Activated naive CD8-positive, alpha-beta T cell treated with anti-CD3 and anti-CD28 coated beads for 36 hours (primary cell): Measurements from ENCODE around the gene SPSB1. TPM values are rescaled to one million over a fixed set of nuclear protein-coding genes. Genes with fewer than 3 reads are reported as not detected.
A peak's percentile ranks its signal among the peaks of the same experiment; 100 is the strongest.

Experiments used
- DNase-seq: peaks from one replicate; pipeline ENCODE4 v3.0.0; 2021
- H3K27ac Mint-ChIP-seq: one replicate; pipeline ENCODE4 v1.8.0; 2022; ENCODE audit warnings: mild to moderate bottlenecking, moderate library complexity, mixed read lengths
- H3K27me3 Mint-ChIP-seq: one replicate; pipeline ENCODE4 v1.8.0; 2022; ENCODE audit warnings: mild to moderate bottlenecking, mixed read lengths
- H3K36me3 Mint-ChIP-seq: one replicate; pipeline ENCODE4 v1.8.0; 2021; ENCODE audit warnings: mild to moderate bottlenecking, mixed read lengths
- H3K4me1 Mint-ChIP-seq: one replicate; pipeline ENCODE4 v1.8.0; 2021; ENCODE audit warnings: mixed read lengths
- H3K4me3 Mint-ChIP-seq: one replicate; pipeline ENCODE4 v1.8.0; 2022; ENCODE audit warnings: mild to moderate bottlenecking, moderate library complexity, mixed read lengths
- H3K9me3 Mint-ChIP-seq: one replicate; pipeline ENCODE4 v1.8.0; 2022; ENCODE audit warnings: mixed read lengths
- total RNA-seq, 2 experiments: library from RNA; stranded (reverse); gene quantifications; one replicate each; pipeline ENCODE4 v1.2.3, GENCODE V29; 2021

Gene SPSB1
- total RNA-seq, 2 experiments from 2014 or later: 0.36 to 0.37 TPM

- Mint-ChIP-seq H3K36me3 (no peaks in the 10 kb centered on the region), H3K27me3 (peaks cover 5% of the 10 kb centered on the region), H3K27ac (no peak overlapping the region), H3K4me1 (peaks cover 28% of the 10 kb centered on the region), H3K9me3 (peaks cover 2% of the 10 kb centered on the region), H3K4me3 (no peak overlapping the region)
- DNase-seq: no peak
Observed at GRCh38 chr1:9281071-9281827, 11.4 kb upstream of the SPSB1 start.

GRCh38 chr1:9281908-9282695, 10.6 kb upstream of the SPSB1 start:
- H3K9me3 Mint-ChIP-seq: peaks cover 2% of the 10 kb centered on the region
- H3K27ac Mint-ChIP-seq: no peak overlapping the region
- H3K4me1 Mint-ChIP-seq: peaks cover 30% of the 10 kb centered on the region
- no peak for DNase-seq
- H3K27me3 Mint-ChIP-seq: peaks cover 5% of the 10 kb centered on the region
- no peaks in the 10 kb centered on the region for H3K36me3 Mint-ChIP-seq
- no peak overlapping the region for H3K4me3 Mint-ChIP-seq

- Mint-ChIP-seq H3K36me3 (no peaks in the 10 kb centered on the region), H3K4me3 (no peak overlapping the region), H3K27ac (no peak overlapping the region), H3K9me3 (peaks cover 2% of the 10 kb centered on the region), H3K27me3 (peaks cover 5% of the 10 kb centered on the region), H3K4me1 (peaks cover 30% of the 10 kb centered on the region)
- no peak for DNase-seq
Observed at GRCh38 chr1:9282696-9282955, 10.1 kb upstream of the SPSB1 start.

GRCh38 chr1:9284061-9284460, 8.6 kb upstream of the SPSB1 start:
- DNase-seq: no peak
- H3K27me3 Mint-ChIP-seq: peaks cover 5% of the 10 kb centered on the region
- H3K4me3 Mint-ChIP-seq: no peak overlapping the region
- peaks cover 6% of the 10 kb centered on the region for H3K9me3 Mint-ChIP-seq
- peaks cover 23% of the 10 kb centered on the region for H3K4me1 Mint-ChIP-seq
- H3K36me3 Mint-ChIP-seq: peaks cover 2% of the 10 kb centered on the region
- H3K27ac Mint-ChIP-seq: no peak overlapping the region

- H3K27me3 Mint-ChIP-seq: no peaks in the 10 kb centered on the region
- H3K4me1 Mint-ChIP-seq: peaks cover 15% of the 10 kb centered on the region
- DNase-seq: no peak
- peaks cover 7% of the 10 kb centered on the region for H3K9me3 Mint-ChIP-seq
- H3K27ac Mint-ChIP-seq: no peak overlapping the region
- H3K4me3 Mint-ChIP-seq: no peak overlapping the region
- H3K36me3 Mint-ChIP-seq: peaks cover 2% of the 10 kb centered on the region
Observed at GRCh38 chr1:9286556-9286955, 6.1 kb upstream of the SPSB1 start.

GRCh38 chr1:9289090-9289534, 3.6 kb upstream of the SPSB1 start:
- DNase-seq: peak; percentile 68
- Mint-ChIP-seq H3K4me3 (no peak overlapping the region), H3K4me1 (peaks cover 9% of the 10 kb centered on the region), H3K27me3 (peaks cover 5% of the 10 kb centered on the region), H3K36me3 (peaks cover 2% of the 10 kb centered on the region), H3K9me3 (peaks cover 7% of the 10 kb centered on the region), H3K27ac (no peak overlapping the region)

GRCh38 chr1:9289711-9290485, 2.8 kb upstream of the SPSB1 start:
- no peak overlapping the region for H3K4me3 Mint-ChIP-seq
- DNase-seq: no peak
- no peak overlapping the region for H3K27ac Mint-ChIP-seq
- peaks cover 6% of the 10 kb centered on the region for H3K4me1 Mint-ChIP-seq
- peaks cover 2% of the 10 kb centered on the region for H3K36me3 Mint-ChIP-seq
- peaks cover 5% of the 10 kb centered on the region for H3K27me3 Mint-ChIP-seq
- peaks cover 7% of the 10 kb centered on the region for H3K9me3 Mint-ChIP-seq

- Mint-ChIP-seq H3K4me3 (peak overlapping the region; percentile 16), H3K9me3 (peaks cover 4% of the 10 kb centered on the region), H3K27me3 (peaks cover 5% of the 10 kb centered on the region), H3K27ac (no peak overlapping the region), H3K4me1 (peaks cover 5% of the 10 kb centered on the region), H3K36me3 (peaks cover 2% of the 10 kb centered on the region)
- DNase-seq: no peak
Observed at GRCh38 chr1:9291914-9292360, 757 bp upstream of the SPSB1 start.

GRCh38 chr1:9293241-9293532, 493 bp downstream of the SPSB1 start:
- H3K36me3 Mint-ChIP-seq: peaks cover 2% of the 10 kb centered on the region
- H3K27me3 Mint-ChIP-seq: peaks cover 5% of the 10 kb centered on the region

GRCh38 chr1:9293533-9294404, 1.1 kb downstream of the SPSB1 start:
- H3K4me3 Mint-ChIP-seq: no peak overlapping the region
- peaks cover 5% of the 10 kb centered on the region for H3K4me1 Mint-ChIP-seq
- DNase-seq: peak; percentile 37

More at GRCh38 chr1:9293241-9293532, 493 bp downstream of the SPSB1 start:
- DNase-seq: no peak
- H3K4me3 Mint-ChIP-seq: no peak overlapping the region
- H3K9me3 Mint-ChIP-seq: peaks cover 3% of the 10 kb centered on the region
- H3K4me1 Mint-ChIP-seq: peaks cover 5% of the 10 kb centered on the region
- H3K27ac Mint-ChIP-seq: no peak overlapping the region

GRCh38 chr1:9294405-9294773, 1.7 kb downstream of the SPSB1 start:
- H3K9me3 Mint-ChIP-seq: no peaks in the 10 kb centered on the region
- no peak overlapping the region for H3K27ac Mint-ChIP-seq
- peaks cover 5% of the 10 kb centered on the region for H3K27me3 Mint-ChIP-seq
- H3K36me3 Mint-ChIP-seq: no peaks in the 10 kb centered on the region
- no peak overlapping the region for H3K4me3 Mint-ChIP-seq
- no peak for DNase-seq
- H3K4me1 Mint-ChIP-seq: peaks cover 5% of the 10 kb centered on the region

More at GRCh38 chr1:9293533-9294404, 1.1 kb downstream of the SPSB1 start:
- peaks cover 3% of the 10 kb centered on the region for H3K9me3 Mint-ChIP-seq
- H3K27ac Mint-ChIP-seq: no peak overlapping the region
- H3K36me3 Mint-ChIP-seq: peaks cover 2% of the 10 kb centered on the region
- peaks cover 5% of the 10 kb centered on the region for H3K27me3 Mint-ChIP-seq

GRCh38 chr1:9294910-9295636, 2.4 kb downstream of the SPSB1 start:
- Mint-ChIP-seq H3K9me3 (no peaks in the 10 kb centered on the region), H3K36me3 (no peaks in the 10 kb centered on the region), H3K27ac (no peak overlapping the region), H3K4me1 (peaks cover 2% of the 10 kb centered on the region), H3K4me3 (no peak overlapping the region), H3K27me3 (peaks cover 5% of the 10 kb centered on the region)
- DNase-seq: no peak

- Mint-ChIP-seq H3K36me3 (no peaks in the 10 kb centered on the region), H3K27me3 (peaks cover 5% of the 10 kb centered on the region), H3K4me1 (peaks cover 2% of the 10 kb centered on the region), H3K9me3 (no peaks in the 10 kb centered on the region), H3K27ac (no peak overlapping the region), H3K4me3 (no peak overlapping the region)
- no peak for DNase-seq
Observed at GRCh38 chr1:9295884-9296283, 3.2 kb downstream of the SPSB1 start.

GRCh38 chr1:9296850-9297249, 4.2 kb downstream of the SPSB1 start:
- peaks cover 2% of the 10 kb centered on the region for H3K27me3 Mint-ChIP-seq
- no peak for DNase-seq
- no peak overlapping the region for H3K4me3 Mint-ChIP-seq
- no peaks in the 10 kb centered on the region for H3K9me3 Mint-ChIP-seq
- H3K27ac Mint-ChIP-seq: no peak overlapping the region
- H3K4me1 Mint-ChIP-seq: peaks cover 2% of the 10 kb centered on the region
- H3K36me3 Mint-ChIP-seq: no peaks in the 10 kb centered on the region
